Measurements from ENCODE around the gene KCNJ6.

DNA sequence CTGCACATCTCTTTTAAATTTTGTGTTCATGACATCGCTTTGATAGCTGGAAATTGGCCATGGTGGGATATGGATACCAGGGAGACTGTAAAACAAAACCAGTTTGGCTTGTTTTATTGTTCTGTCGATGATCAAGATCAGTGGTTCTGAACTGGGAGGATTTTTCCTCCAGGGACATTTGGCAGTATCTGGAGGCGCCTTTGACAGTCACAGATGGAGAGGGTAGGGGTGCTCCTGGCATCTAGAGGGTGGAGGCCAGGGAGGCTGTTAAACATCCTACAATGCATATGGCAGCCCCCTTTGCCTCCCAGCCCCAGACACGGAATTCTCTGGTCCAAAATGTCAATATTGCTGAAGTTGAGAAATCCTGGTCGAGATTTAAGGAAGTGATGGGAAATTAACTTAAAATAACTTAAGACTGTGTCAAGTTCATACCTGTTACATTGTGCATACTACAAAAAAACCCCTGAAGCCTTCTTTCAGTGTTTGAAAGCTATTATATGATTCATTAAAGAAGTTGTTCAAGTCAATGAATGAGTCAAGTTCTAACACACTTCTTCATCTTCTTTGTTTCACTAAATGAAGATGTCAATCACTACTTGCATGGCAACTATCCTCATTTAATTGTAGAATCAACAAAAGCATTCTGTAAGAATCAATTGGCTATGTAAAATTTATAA lies 150.9 kb downstream of the KCNJ6 start:
- TF ChIP-seq POLR2A (IDR thresholded peaks at IDR 0.05; ENCODE audit: low read depth, low read length), result no peak
- TF ChIP-seq TAF1 (IDR thresholded peaks at IDR 0.05; ENCODE audit: low read depth, low read length), result no peak
- no peak for TF ChIP-seq POLR2AphosphoS5 (IDR thresholded peaks at IDR 0.05; ENCODE audit: low read depth, low read length)
- no peak for TF ChIP-seq SPI1 (IDR thresholded peaks at IDR 0.05; ENCODE audit: low read depth, low read length)
- TF ChIP-seq POU2F2 (IDR thresholded peaks at IDR 0.05; ENCODE audit: low read depth, low read length), result no peak

Measured in GM12891 (cell line).